HG03354 (cell line): ENCODE results near the gene CPNE4.
A peak's percentile ranks its signal among the peaks of the same experiment; 100 is the strongest.

Experiments
- ATAC-seq: cut with Tn5 transposase; IDR thresholded peaks from one replicate; pipeline ENCODE4 v1.9.1; 2021; ENCODE audit warnings: mild to moderate bottlenecking; ENCODE audit not compliant: unreplicated experiment, poor library complexity, severe bottlenecking

The CPNE4 gene

DNA sequence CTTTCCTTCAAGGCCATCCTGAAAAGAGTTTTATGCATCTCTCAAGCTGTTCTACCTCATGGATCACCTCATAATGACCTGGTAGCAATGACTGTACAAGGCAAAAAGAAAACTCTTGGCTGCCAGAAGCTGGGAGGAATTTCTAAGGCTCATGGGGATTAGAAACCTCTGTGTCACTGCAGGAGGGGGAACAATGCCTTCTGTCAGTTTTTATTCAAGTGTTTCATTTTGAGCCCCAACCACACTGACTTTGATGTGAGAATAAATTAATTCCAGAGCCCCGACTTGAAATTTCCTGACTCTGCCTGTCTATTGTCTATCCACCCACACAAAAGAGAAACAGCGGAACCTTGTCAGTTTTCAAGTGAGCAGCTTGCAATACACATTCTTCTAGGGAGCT lies 473.3 kb downstream of the CPNE4 start:
- no peak for ATAC-seq

DNA sequence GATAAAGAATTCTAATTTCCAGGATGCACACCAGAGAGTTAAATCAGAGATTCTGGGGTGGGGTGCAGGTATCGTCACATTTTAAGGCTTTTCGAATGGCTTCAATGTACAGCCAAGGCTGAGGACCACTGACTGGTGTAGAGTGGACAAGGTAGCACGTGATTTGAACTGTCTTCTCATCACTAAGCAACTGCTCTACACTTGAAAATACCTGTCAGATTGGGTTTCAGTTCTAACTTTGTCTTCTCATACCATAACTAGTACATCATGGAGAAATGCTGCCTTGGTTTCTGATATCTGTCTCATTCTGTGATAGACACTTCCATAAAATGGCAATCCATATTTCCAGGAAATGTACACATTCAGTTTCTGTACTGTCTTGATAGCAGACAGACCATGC lies 474.0 kb downstream of the CPNE4 start:
- ATAC-seq = no peak

DNA sequence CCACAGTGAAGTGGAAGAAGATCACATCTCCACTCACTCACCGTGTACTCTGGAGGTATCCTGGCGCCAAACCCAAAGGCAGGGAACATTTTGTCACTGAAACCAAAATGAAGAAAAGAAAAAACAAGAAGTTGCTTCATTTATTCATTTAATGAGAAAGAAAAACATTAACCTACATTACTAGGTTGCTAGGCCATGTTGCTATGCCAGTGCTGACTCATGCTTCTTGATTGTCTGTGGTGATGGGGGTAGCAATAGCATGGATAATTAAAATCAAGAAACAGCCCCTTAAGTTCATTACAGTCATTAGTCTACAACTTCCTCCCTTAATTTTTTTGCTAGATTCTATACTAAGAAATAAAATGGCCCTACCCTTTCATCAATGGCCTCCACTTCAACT lies 479.4 kb downstream of the CPNE4 start:
- no peak for ATAC-seq

DNA sequence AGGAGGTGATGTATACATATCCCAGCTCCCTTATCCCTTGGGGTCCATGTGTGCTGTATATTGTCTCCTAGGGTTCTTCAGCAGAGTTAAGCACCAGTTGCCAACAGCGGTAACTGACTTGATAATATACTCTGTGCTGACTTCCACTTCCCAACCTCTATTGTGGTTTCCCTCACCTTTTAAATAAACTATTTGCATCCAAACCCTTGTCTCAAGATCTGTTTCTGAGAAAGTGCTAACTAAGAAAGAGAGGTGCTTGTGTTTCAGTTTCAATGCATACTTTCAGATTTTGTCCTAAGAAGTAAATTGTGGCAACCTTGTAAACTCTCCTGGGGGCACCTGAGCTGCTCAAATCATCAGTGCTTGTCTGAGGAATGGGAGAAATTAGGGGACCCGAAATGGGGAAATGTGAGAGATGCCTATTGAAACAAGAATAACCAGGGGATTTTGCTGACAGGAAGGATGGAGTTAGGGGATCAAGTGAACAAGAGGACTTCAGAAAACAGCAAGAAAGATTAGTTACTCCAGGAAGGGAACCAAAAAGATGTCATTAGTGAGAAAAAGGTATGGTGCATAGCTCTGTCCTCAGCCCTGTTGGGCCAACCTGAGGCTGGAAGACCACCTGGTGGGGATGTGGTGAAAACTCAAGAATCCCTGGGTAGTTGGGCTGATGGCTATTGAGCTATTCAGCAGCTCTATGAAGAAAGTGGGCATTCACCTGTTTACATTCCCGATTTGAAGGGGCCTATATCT lies 481.1 kb downstream of the CPNE4 start:
- peak; percentile 96 for ATAC-seq

DNA sequence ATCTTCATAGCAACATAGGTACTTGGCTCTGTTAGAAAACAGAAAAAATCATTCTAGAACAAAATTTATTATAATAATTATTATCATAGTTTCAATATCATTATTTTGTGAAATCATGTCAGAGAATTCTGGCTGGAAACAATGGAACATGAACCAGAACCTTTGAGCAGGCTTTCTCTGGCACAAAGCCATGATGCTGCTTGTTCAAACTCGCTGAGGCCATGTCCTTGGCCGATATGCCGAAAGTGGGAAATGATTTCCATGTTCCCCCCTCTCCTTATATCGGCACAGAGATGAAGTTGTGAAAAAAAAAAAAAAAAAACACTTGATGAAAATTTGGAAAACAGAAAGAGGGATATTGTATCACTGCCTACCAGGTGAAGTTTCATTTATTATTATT lies 483.1 kb downstream of the CPNE4 start:
- ATAC-seq = no peak

DNA sequence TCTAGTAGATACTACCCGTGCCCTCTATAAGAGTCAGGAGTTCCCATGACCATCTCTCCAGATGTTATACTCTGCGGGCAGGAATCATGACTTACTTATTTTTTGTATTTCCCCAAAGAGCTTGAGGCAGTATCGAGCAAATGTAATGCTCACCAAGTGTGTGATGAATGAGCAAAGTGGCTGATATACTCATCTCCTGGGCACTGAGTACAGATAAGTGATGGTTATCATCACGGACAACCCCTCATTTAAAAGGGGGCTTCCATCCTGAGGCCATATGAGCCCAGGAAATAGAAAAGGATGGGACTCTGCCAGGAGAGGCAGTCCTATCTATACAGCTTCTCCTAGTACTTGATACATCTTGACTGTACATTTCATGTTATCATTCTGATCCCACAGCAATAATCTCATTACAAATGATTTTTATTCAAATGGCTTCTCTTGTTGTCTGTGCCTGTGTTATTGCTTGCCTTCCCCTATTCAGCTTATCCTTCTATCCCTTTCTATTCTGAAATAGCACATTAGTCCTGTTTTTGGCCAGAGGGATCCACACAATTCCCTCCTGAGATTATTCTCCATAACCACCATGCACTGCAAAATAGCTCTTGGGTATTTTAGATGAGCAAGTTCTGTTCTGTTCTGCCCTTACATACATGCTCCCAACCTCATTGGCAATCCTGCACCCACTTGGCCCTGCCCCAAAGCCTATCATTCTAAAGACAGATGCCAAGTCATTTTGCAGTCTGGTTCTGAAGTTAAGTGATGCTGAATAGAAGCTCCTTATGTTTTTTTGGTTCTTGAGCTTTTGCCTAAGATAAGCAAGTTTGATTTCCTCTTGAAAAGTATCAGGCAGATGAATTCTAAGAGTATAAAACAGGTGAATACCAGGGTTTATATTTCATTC lies 484.0 kb downstream of the CPNE4 start:
- ATAC-seq = no peak

DNA sequence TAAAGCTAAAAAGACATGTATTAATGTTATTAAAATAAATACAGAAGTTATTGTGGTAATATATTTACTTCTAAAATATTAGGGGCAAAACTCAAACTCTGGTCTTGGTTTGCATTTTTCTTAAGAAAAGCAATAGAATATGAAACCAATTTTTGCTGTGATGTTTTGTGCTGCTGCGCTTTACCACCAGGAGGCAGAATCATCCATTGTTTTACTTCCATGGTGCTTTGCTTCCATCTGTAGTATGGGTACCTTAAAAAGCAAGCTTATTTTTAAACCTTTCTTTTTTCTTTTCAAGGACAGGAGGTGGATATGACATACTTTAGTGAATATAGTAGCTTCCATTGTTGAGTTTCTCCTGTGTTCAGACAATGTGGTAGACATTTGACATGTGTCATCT lies 485.5 kb downstream of the CPNE4 start:
- ATAC-seq = no peak

DNA sequence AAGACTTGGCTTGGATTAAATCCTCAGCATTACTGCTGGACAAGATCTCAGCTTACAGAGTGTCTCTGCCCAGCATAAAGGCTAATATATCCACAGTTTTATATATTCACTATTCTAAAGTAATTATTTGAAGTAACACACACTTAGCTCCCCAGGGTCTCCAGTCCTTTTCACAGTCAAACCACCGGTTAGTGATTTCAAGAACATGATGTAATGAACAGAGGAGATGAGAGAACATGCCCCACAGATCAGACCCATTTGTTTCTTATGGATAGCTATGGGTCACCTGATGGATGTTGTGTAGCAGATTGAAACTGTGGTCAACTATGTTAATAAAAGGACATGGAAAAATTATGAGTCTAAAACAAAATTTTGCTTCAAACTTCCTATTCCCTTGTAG lies 487.2 kb downstream of the CPNE4 start:
- ATAC-seq = no peak

DNA sequence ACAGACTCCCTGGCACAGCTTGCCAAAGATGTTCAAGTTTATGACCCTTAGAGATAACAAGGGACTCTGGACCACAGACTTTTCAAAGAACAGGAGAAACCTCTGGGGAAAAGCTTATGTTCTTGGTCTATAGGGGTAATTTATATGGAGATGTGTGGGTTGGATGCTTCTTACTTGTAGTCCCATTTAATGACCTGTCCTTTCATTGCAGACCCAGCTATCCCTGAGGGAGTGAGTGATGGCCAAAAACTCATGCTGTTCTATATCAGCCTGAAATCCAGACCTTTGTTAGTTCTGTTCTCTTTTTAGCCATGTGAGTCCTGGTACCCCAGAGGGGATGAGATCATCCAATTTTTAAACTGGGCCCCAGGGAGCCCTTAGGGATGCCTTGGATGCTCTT lies 488.4 kb downstream of the CPNE4 start:
- ATAC-seq = no peak

DNA sequence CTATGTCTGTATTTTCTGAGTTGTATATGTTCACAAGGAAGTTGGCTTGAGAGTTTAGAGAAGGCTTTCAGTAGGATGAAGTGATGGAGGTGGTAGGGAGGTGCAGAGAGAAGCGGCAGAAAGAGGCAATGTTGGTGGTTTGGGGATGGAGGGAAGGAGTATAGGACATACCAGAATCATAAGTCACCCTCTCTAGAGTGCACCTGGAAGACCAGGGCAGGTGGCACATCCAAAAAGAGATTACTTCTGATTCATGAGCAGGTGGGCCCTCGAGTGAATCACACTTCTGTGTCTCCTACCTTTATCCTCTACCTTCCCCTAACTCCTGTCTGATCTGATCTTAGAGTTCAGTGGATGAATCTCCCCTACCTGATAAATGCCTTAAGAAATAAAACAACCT lies 490.3 kb downstream of the CPNE4 start:
- no peak for ATAC-seq

DNA sequence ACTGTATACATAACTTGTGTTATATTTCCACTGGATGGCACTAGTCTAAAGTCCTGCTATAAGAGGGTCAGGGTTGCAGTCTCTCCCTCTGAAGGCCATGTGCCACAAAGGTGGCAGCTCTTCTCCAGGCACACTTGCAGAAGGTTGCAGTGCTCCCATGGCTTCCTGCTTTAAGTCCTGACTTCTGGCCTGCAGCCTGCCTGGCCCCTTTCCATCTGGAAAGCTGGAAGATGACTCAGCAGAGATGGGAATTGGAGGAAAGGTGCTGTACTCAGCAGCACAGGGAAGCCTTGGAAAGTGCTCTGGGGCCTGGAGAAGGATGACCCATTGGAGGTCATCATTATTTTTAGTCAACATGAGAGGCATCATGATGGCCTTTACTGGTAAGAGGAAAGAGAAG lies 491.1 kb downstream of the CPNE4 start:
- ATAC-seq = no peak

DNA sequence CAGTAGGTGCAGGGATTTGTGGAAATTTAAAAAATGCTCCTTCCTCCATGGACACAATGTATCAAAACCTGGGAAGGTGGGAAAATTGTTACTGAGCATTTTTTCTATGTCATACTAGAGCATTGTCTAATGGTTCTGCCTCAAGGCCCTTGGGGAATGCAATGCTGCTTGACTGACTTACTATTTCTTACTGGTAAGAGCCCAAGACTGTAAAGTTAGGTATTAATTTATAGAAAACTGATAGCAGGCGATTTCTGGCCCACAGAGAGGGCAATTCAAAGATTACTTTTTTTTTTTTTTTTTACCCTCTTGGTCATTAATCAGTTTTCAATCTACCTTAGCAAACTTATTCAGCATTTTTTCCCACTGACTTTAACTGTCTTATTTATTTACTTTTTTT lies 493.5 kb downstream of the CPNE4 start:
- no peak for ATAC-seq

DNA sequence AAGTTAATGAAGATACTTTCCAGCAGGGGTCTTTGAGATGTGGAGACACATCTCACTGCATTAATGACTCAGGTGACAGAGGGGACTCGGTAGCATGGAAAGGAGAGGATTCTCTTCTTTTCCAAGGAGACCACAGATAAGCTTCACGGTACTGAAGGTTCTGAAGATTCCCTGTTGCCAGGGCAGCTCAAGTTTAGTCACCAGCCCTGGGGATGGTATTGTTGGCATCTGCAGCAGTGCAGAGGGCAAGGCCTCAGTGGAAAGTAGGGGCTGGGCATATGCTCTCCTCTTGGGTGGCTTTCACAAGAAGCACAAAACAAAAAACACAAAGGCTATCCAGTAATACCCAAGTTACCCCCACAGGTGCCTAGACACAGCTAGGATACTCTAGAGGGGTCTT lies 494.0 kb downstream of the CPNE4 start:
- no peak for ATAC-seq

DNA sequence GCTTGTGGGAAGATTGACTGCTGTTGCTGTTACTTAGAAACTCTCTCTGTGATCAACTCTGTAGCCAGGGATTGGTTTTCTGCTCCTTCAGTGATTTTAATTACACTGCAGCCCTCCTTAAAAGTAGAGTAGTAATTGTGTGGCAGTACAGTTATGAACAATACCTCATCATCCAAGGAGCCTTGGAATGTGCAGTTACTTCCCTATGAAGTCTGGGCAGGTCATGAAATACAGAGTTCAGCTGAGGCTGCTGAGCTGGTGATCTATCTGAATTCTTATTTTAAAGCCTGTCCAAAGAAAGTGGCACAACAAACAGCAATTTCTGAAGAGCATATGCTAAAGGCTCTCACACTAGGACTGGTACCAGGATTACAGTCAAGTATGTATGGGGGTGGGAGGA lies 494.7 kb downstream of the CPNE4 start:
- no peak for ATAC-seq

DNA sequence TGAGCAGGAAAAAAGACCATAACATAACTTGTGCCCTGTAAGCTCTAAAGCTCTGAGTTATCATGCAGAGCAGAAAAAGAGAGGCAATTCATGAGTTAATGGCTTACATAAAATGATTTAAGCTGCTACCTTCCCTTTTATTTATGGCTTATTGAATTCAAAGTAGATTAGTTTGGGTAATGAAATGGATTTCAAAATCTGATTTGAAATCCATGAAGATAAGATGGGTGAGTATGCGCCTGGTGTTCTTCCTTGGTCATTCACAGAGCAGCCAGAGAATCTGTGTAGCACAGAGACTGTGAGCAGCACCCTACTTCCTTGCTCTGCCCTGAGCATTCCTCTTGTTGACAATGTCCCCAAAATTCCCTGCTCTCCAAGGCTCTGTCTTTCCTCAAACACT lies 495.8 kb downstream of the CPNE4 start:
- ATAC-seq = no peak

DNA sequence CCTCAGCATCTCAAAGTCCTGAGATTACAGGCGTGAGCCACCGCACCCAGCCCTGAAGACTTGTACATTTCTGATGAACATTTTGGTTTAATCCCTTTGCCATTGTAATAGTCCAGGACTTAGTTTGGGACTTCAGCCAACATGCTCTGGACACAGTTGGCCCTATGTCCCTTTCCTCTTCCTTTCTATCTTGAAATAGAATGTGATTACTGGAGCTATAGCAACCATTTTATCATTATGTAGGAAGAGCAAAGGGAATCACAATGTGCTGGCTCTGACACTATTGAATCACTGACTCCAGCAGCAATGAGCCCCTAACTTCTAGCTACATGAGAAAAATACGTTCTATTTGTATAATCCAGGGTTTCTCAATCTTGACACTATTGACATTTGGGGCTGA lies 497.3 kb downstream of the CPNE4 start:
- ATAC-seq = no peak

DNA sequence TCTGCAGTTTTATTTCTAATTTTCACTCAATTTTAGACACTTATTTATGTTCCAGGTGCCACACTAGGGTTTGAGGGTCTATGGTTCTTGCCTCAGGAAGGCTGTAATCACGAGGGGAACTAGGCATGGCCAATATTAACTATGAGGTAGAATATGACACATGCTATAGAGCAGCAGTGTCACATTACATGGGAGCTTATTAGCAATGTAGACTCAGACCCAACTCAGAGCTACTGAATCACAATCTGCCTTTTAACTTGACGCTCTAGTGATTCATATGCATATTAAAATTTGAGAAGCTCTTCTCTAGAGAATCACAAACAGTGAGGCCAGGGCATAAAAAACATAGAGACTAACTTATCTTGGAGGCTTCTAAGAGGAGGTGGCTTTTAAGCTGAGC lies 499.2 kb downstream of the CPNE4 start:
- no peak for ATAC-seq

DNA sequence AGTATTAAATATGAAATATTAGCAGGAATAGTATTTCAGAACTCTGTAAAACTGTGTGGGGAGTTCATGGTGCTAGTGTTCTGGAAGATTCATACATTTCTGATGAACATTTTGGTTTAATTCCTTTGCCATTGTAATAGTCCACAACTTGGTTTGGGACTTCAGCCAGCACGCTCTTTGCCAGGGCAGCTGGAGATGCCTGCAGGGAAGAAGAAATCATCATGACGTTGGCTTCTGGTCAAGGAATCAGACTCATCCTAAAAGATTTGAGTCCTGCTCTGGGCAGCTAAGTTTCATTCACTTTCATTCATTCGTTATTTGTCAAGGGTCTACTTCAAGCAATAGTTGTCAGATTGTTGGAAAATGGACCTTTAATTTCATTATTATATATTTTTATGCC lies 499.7 kb downstream of the CPNE4 start:
- no peak for ATAC-seq

DNA sequence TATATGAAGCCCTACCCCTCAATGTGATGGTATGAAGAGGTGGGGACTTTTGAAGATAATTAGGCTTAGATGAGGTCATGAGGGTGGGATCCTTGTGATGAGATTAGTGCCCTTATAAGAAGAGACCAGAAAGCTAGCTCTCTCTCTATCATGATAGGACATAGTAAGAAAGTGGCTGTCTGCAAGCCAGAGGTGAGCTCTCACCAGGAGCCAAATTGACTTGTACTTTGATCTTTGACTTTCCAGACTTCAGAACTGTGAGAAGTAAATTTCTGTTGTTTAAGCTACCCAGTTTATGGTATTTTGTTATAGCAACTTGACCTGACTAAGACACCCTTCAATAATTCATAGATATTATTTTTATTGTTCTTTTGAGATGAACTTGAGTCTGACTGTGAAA lies 502.2 kb downstream of the CPNE4 start:
- ATAC-seq = no peak

DNA sequence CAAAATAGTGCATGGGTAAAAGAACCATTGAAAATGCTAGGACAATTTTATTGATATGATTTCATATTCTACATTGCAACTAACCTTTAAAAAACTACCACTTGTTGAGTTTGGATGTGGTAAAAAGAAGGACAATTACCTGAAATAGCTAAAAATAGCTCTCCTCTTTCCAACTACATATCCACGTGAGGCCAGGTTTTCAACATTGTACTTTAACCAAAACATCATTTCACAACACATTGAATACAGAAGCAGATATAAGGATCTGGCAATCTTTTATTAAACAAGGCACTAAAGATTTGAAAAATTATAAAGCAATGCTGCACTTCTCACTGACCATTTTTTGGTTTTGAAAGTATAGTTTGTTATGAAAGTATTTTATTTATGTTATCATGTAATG lies 504.0 kb downstream of the CPNE4 start:
- no peak for ATAC-seq

DNA sequence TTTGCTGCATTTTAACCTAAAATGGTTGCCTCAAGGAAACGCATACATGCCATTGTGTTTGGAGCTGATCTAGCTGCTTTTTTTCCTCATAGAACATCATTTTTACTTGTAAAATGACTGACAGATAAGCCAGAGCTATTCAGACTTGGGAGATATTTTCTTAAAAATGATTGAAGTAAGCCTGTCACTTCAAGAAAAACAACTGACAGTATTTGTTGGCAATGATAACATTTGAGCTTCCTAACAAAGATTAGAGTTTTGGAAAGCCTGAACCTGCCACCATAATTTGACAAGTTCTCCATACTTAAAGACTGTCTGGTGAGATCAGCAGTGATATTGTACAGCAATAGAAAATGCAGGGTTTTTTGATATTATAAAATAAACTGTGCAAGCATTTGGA lies 504.4 kb downstream of the CPNE4 start:
- ATAC-seq = no peak
